GM12892 (cell line): ENCODE measurements around the gene PHLDA2.

Source experiments
- DNase-seq: peaks from one replicate; pipeline ENCODE4 v3.0.0; 2011; ENCODE audit not compliant: insufficient read length
- FAIRE-seq: peaks from 2 replicates; lab custom pipeline; 2011; peaks lifted over from hg19 to GRCh38; lab: Jason Lieb, UNC
- POLR2A ChIP-seq: IDR thresholded peaks from 2 replicates; pipeline ENCODE4 v1.6.1; 2011; ENCODE audit warnings: low read depth, low read length, control low read depth
- POLR2AphosphoS5 ChIP-seq: IDR thresholded peaks from 2 replicates; pipeline ENCODE4 v1.6.1; 2011; ENCODE audit warnings: low read depth, low read length, control low read depth
- TAF1 ChIP-seq: IDR thresholded peaks from 2 replicates; pipeline ENCODE4 v1.6.1; 2011; ENCODE audit warnings: low read depth, mild to moderate bottlenecking, control low read depth, low read length, borderline replicate concordance

PHLDA2 gene

DNA sequence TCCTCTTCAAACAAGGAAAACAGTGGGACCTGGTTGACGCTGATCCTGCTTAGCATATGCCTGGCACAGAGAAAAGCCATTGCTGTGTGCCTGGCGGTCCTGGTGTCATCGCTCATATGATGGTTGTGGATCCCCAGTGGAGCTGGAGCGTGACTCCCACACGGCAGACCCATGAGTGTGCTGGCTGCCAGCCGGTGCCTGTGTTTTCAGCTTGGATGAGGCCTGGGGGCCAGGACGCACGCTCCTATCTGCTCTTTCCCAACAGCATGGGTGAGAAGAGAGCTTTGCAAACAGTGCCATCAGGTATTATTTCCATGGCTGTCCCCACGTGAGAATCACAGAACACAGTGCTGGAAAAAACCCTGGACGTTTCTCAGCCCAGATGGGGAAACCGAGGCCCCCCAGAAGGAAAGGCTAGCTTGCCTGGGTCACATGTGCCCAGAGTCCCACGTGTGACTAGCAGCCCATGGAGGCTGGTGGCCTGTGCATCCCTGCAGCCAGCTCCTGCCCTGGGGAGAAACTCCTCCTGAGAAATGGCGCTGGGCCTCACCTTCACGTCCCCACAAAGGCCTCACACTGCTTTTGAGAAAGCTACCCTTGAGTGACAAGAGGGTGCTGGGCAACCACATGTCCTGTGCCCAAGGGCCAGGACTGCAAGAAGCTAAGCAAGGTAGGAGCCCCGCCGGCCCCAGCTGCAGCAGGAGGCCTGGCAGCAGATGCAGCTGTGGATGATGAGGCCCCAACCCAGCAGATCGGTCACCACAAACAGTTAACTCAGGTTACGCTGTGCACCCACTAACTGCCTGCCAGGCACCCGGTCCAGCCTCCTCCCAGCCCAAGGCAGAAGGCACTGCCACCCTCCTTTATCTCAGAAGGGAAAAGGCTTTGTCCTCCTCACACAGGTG lies 47.9 kb downstream of the PHLDA2 start:
- DNase-seq (no peak), FAIRE-seq (no peak)
- TF ChIP-seq POLR2A (no peak), TAF1 (no peak), POLR2AphosphoS5 (no peak)

DNA sequence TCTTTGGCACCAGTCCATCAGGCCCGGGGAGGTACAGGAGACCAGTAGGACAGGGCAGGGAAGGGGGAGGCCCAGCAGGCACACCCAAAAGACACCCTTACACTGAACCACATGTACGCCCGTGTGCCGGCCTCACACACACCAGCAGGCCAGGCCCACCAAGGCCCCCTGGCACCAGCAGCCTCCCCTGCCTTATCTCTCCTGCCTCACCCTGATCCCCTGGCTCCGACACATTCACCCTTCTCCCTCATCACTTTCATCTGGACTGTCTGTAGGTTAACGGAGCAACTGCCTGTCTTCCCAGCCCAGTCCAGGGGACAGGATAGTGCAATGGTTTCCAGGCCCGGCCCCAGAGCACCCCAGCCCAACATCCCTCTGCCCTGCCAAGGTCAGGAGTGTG lies 48.6 kb downstream of the PHLDA2 start:
- no peak for DNase-seq
- FAIRE-seq, result no peak
- TF ChIP-seq POLR2AphosphoS5 (no peak), TAF1 (no peak), POLR2A (no peak)

DNA sequence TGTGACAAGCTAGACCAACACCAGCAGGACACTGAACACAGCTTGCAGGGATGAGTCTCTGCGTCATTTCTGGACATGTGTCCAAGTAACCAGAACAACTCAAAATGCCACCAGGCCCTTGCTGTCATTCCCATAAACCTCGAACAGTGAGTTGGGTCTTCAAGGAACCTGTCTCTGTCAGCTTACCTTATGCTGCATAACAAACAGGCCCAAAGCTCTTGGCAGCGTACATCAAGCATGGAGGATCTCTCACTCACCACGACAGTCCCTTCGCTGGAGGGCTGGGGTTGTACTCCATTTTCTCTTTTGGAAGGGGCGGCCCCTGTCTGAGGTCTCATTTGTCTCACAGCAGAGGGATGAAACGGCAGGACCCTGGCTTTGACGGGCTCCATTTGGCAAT lies 50.4 kb downstream of the PHLDA2 start:
- TF ChIP-seq TAF1, result no peak
- no peak for TF ChIP-seq POLR2AphosphoS5
- no peak for TF ChIP-seq POLR2A
- DNase-seq (no peak), FAIRE-seq (no peak)
